Effector memory CD8-positive, alpha-beta T cell (primary cell): Measurements from ENCODE around the gene TBX1.
"Not testable (repeated sequence)": the region's sequence is repeated elsewhere in the genome, so short reads cannot be mapped to it uniquely, and the experiment has no call there.

Experiments used
- ATAC-seq: fragments of 150-1000 bp; cut with Tn5 transposase; replicated peaks from 2 replicates; pipeline ENCODE4 v1.10.0; 2021; ENCODE audit warnings: mild to moderate bottlenecking, moderate library complexity
- DNase-seq, 3 experiments: peaks; one replicate each; pipeline ENCODE4 v3.0.0; 2021
- H3K27ac Mint-ChIP-seq, 2 donors: one replicate each; pipeline ENCODE4 v1.8.0; 2022; ENCODE audit warnings: mild to moderate bottlenecking in 2 of 2, mixed read lengths in 2 of 2, moderate library complexity in 2 of 2
- H3K27me3 Mint-ChIP-seq, 2 donors: one replicate each; pipeline ENCODE4 v1.8.0; 2022; ENCODE audit warnings: mixed read lengths in 2 of 2
- H3K36me3 Mint-ChIP-seq: one replicate; pipeline ENCODE4 v1.8.0; 2022; ENCODE audit warnings: mild to moderate bottlenecking, moderate library complexity, mixed read lengths; ENCODE audit not compliant: insufficient read depth
- H3K4me1 Mint-ChIP-seq, 2 donors: one replicate each; pipeline ENCODE4 v1.8.0; 2022; ENCODE audit warnings: low read depth in 2 of 2, mixed read lengths in 2 of 2
- H3K4me3 Mint-ChIP-seq, 2 donors: one replicate each; pipeline ENCODE4 v1.8.0; 2022; ENCODE audit warnings: mild to moderate bottlenecking in 2 of 2, mixed read lengths in 2 of 2, moderate library complexity in 2 of 2
- H3K9me3 Mint-ChIP-seq, 2 donors: one replicate each; pipeline ENCODE4 v1.8.0; 2022; ENCODE audit warnings: mixed read lengths in 2 of 2

The TBX1 gene

GRCh38 chr22:19788661-19789225 is 28.2 kb downstream of the TBX1 start:
- no peaks in the 10 kb centered on the region for H3K4me1 Mint-ChIP-seq
- no peaks in the 10 kb centered on the region for H3K36me3 Mint-ChIP-seq
- H3K9me3 Mint-ChIP-seq: no peaks in the 10 kb centered on the region
- no peak overlapping the region for H3K27ac Mint-ChIP-seq
- no peak overlapping the region for H3K4me3 Mint-ChIP-seq
- H3K27me3 Mint-ChIP-seq: peaks cover 0 to 7% of the 10 kb centered on the region in 2 donors
- ATAC-seq (no peak), DNase-seq (no peak)

GRCh38 chr22:19789406-19789805 is 28.8 kb downstream of the TBX1 start:
- no peak for ATAC-seq
- H3K9me3 Mint-ChIP-seq: no peaks in the 10 kb centered on the region
- peaks cover 0 to 7% of the 10 kb centered on the region in 2 donors for H3K27me3 Mint-ChIP-seq
- H3K4me1 Mint-ChIP-seq: no peaks in the 10 kb centered on the region
- H3K27ac Mint-ChIP-seq: no peak overlapping the region
- no peaks in the 10 kb centered on the region for H3K36me3 Mint-ChIP-seq
- no peak for DNase-seq
- H3K4me3 Mint-ChIP-seq: no peak overlapping the region

- H3K27me3 Mint-ChIP-seq: peaks cover 0 to 7% of the 10 kb centered on the region in 2 donors
- DNase-seq (no peak), ATAC-seq (no peak)
- H3K27ac Mint-ChIP-seq: no peak overlapping the region
- H3K36me3 Mint-ChIP-seq: no peaks in the 10 kb centered on the region
- no peaks in the 10 kb centered on the region for H3K4me1 Mint-ChIP-seq
- no peaks in the 10 kb centered on the region for H3K9me3 Mint-ChIP-seq
- H3K4me3 Mint-ChIP-seq: no peak overlapping the region
These were observed 29.2 kb downstream of the TBX1 start for GRCh38 chr22:19789828-19790227.

- Mint-ChIP-seq H3K36me3 (peaks cover 6% of the 10 kb centered on the region), H3K27me3 (peaks cover 0 to 7% of the 10 kb centered on the region in 2 donors), H3K9me3 (no peaks in the 10 kb centered on the region), H3K27ac (no peak overlapping the region), H3K4me1 (no peaks in the 10 kb centered on the region), H3K4me3 (no peak overlapping the region)
- no peak for DNase-seq
- no peak for ATAC-seq
These were observed 30.7 kb downstream of the TBX1 start for GRCh38 chr22:19791243-19791642.

- no peak for DNase-seq
- Mint-ChIP-seq H3K27ac (no peak overlapping the region), H3K4me1 (no peaks in the 10 kb centered on the region), H3K27me3 (peaks cover 0 to 7% of the 10 kb centered on the region in 2 donors), H3K4me3 (no peak overlapping the region), H3K9me3 (no peaks in the 10 kb centered on the region), H3K36me3 (peaks cover 6% of the 10 kb centered on the region)
- ATAC-seq: no peak
These were observed 31.3 kb downstream of the TBX1 start for GRCh38 chr22:19791894-19792293.

- not testable (repeated sequence) for H3K27ac Mint-ChIP-seq, H3K36me3 Mint-ChIP-seq, H3K27me3 Mint-ChIP-seq, H3K4me1 Mint-ChIP-seq, H3K9me3 Mint-ChIP-seq, DNase-seq, ATAC-seq, H3K4me3 Mint-ChIP-seq
These were observed 31.9 kb downstream of the TBX1 start for GRCh38 chr22:19792383-19792896.

- Mint-ChIP-seq H3K36me3 (peaks cover 6% of the 10 kb centered on the region), H3K27me3 (no peaks in the 10 kb centered on the region), H3K4me1 (peaks cover 0 to 1% of the 10 kb centered on the region in 2 donors), H3K27ac (no peak overlapping the region), H3K4me3 (no peak overlapping the region), H3K9me3 (no peaks in the 10 kb centered on the region)
- ATAC-seq: no peak
- DNase-seq: no peak
These were observed 32.6 kb downstream of the TBX1 start for GRCh38 chr22:19793161-19793560.

GRCh38 chr22:19793661-19794310 is 33.2 kb downstream of the TBX1 start:
- ATAC-seq (no peak), DNase-seq (no peak)
- Mint-ChIP-seq H3K36me3 (peaks cover 6% of the 10 kb centered on the region), H3K27me3 (no peaks in the 10 kb centered on the region), H3K4me1 (peaks cover 0 to 1% of the 10 kb centered on the region in 2 donors), H3K9me3 (no peaks in the 10 kb centered on the region), H3K27ac (no peak overlapping the region), H3K4me3 (no peak overlapping the region)

- Mint-ChIP-seq H3K9me3 (no peaks in the 10 kb centered on the region), H3K36me3 (peaks cover 9% of the 10 kb centered on the region), H3K4me1 (peaks cover 0 to 1% of the 10 kb centered on the region in 2 donors), H3K4me3 (no peak overlapping the region), H3K27me3 (no peaks in the 10 kb centered on the region), H3K27ac (no peak overlapping the region)
- ATAC-seq: no peak
- no peak for DNase-seq
These were observed 35.0 kb downstream of the TBX1 start for GRCh38 chr22:19795617-19796008.

- Mint-ChIP-seq H3K27ac (no peak overlapping the region), H3K4me3 (no peak overlapping the region), H3K4me1 (peaks cover 0 to 1% of the 10 kb centered on the region in 2 donors), H3K27me3 (no peaks in the 10 kb centered on the region), H3K9me3 (no peaks in the 10 kb centered on the region), H3K36me3 (peaks cover 9% of the 10 kb centered on the region)
- ATAC-seq (no peak), DNase-seq (no peak)
These were observed 35.6 kb downstream of the TBX1 start for GRCh38 chr22:19796160-19796559.

- H3K4me1 Mint-ChIP-seq: peaks cover 0 to 1% of the 10 kb centered on the region in 2 donors
- H3K27me3 Mint-ChIP-seq: no peaks in the 10 kb centered on the region
- no peak for DNase-seq
- no peak overlapping the region for H3K27ac Mint-ChIP-seq
- peaks cover 12% of the 10 kb centered on the region for H3K36me3 Mint-ChIP-seq
- no peaks in the 10 kb centered on the region for H3K9me3 Mint-ChIP-seq
- no peak overlapping the region for H3K4me3 Mint-ChIP-seq
- no peak for ATAC-seq
These were observed 36.8 kb downstream of the TBX1 start for GRCh38 chr22:19797086-19798002.

GRCh38 chr22:19798003-19798665 is 37.6 kb downstream of the TBX1 start:
- peaks cover 0 to 1% of the 10 kb centered on the region in 2 donors for H3K4me1 Mint-ChIP-seq
- DNase-seq (no peak), ATAC-seq (no peak)
- no peaks in the 10 kb centered on the region for H3K27me3 Mint-ChIP-seq
- H3K9me3 Mint-ChIP-seq: no peaks in the 10 kb centered on the region
- H3K4me3 Mint-ChIP-seq: no peak overlapping the region
- peaks cover 18% of the 10 kb centered on the region for H3K36me3 Mint-ChIP-seq
- H3K27ac Mint-ChIP-seq: no peak overlapping the region

- H3K36me3 Mint-ChIP-seq: peaks cover 18% of the 10 kb centered on the region
- H3K9me3 Mint-ChIP-seq: no peaks in the 10 kb centered on the region
- no peak overlapping the region for H3K27ac Mint-ChIP-seq
- H3K27me3 Mint-ChIP-seq: no peaks in the 10 kb centered on the region
- no peak for DNase-seq
- ATAC-seq: no peak
- peaks cover 0 to 1% of the 10 kb centered on the region in 2 donors for H3K4me1 Mint-ChIP-seq
- no peak overlapping the region for H3K4me3 Mint-ChIP-seq
These were observed 38.3 kb downstream of the TBX1 start for GRCh38 chr22:19798891-19799293.
